ENCODE data around the gene WDR18.

WDR18 gene, protein sequence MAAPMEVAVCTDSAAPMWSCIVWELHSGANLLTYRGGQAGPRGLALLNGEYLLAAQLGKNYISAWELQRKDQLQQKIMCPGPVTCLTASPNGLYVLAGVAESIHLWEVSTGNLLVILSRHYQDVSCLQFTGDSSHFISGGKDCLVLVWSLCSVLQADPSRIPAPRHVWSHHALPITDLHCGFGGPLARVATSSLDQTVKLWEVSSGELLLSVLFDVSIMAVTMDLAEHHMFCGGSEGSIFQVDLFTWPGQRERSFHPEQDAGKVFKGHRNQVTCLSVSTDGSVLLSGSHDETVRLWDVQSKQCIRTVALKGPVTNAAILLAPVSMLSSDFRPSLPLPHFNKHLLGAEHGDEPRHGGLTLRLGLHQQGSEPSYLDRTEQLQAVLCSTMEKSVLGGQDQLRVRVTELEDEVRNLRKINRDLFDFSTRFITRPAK

DNA sequence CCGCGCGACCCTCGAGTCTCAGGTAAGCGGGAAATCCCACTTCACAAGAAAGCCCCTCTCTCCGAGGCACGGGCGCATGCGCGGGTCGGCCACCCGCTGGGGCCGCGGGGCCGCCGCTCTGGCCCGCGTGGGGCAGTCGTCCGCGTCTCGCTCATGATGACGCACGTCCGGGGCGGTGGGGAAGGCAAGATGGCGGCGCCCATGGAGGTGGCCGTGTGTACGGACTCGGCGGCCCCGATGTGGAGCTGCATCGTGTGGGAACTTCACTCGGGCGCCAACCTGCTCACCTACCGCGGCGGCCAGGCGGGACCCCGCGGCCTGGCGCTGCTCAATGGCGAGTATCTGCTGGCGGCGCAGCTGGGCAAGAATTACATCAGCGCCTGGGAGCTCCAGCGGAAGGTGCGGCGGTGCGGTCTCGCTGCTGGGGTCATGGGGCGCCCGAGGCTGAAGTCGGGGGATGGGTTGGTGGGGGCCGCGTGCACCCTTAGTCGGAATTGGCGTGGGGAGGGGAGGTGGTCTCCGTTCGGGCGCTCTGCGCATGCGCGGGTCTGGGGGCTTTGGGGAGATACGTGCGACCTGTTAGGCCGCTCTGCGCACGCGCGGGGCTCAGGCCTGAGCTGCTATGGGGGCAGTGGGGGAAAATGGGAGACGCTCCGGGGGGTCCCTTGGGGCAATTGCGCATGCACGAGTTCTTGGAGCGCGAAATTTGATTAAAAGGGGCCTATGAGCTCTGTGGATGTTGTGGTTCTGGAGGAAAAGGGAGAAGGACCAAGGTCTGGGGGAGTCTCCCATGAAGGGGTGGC is at the start of gene WDR18:
Gene WDR18, plus strand, starts transcription at position 181 of the 803 bp plus-strand sequence. Its CDS starts 9 bp downstream, at position 190.
- peak; percentile 95 for DNase-seq

GRCh38 chr19:934865-935479 is 49.2 kb upstream of the WDR18 start:
- peak; percentile 92 for DNase-seq

DNA sequence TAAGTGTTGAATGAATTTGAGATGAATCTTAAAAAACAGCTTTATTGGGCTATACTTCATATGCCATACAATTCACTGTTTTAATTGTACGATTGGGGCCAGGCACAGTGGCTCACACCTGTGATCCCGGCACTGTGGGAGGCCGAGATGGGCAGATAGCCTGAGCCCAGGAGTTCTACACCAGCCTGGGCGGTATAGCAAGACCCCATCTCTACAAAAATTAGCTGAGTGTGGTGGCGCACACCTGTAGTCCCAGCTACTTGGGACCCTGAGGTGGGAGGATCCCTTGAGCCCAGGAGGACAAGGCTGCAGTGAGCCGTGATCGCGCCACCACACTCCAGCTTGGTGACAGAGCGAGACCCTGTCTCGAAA is 48.0 kb upstream of the WDR18 start:
- DNase-seq: no peak

DNA sequence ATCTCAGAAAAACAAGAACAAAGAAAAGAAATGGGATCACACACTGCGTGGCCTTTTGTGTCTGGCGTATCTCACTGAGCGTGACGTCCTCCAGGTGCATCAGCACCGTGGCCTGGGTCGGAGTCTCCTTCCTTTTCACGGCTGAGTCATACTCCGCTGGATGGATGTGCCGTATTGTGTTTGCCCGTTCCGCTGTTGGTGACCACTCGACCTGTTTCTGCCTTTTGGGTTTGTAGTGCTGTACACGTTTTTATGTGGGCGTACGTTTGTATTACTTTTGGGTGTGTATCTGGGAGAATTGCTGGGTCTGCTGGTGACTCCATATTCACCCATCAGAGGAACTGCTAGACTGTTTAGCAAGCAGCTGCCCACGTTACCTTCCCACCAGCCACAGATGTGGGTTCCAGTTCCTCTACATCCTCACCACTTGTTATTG is 46.9 kb upstream of the WDR18 start:
- no peak for DNase-seq

DNA sequence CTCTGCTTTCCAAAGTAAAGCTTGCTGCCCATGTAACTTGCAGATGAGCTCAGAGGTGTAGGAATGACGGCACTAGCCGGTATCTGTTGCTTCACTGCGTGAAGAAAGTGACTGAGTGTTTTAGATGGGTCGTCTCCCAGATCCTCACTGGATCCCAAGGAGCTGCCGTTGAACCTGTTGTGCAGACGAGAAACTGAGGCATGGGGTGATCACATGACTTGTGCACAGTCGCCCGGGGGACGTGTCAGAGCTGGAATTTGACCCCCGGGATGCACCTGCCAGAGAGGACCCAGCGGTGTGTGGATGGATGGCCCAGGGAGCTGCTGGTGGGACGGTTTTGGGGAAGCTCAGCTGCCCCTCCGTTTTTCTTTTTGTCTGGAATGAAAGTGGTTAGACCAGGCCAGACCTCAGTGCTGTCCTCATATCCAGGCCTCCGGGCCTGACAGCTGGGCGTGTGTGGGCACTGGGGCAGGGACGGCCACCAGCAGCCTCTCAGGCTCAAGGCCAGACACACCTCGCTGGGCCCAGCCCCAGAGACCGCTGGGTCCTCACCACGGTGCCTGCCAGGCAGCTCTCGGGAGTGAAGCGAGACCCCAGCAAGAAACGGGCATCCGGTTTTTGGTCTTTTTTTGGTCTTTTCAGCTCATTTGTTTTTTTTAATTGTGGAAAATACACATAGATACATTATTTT is 45.8 kb upstream of the WDR18 start:
- DNase-seq: no peak

DNA sequence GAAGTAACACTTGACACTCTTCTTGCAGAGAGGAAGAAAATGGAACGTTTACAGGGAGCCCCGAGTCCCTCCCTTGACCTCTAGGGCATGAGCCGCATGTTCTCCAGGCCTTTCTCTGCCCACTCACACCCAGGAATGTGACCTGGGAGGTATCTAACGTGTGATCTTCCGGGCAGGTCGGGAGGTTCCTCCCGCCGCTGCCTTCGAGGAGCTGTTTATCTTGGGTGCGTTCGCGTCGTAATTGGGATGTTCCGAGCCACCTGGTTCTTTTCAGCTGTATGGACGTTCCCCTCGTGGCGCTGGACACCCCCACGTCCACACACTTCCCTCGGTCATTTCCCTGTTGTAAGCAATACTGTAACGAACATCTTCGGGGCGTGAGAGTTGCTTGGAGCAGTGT is 44.7 kb upstream of the WDR18 start:
- DNase-seq: no peak

- DNase-seq: no peak
These were observed 44.2 kb upstream of the WDR18 start for GRCh38 chr19:939922-940321.

- no peak for DNase-seq
These were observed 43.4 kb upstream of the WDR18 start for GRCh38 chr19:940591-941291.

DNA sequence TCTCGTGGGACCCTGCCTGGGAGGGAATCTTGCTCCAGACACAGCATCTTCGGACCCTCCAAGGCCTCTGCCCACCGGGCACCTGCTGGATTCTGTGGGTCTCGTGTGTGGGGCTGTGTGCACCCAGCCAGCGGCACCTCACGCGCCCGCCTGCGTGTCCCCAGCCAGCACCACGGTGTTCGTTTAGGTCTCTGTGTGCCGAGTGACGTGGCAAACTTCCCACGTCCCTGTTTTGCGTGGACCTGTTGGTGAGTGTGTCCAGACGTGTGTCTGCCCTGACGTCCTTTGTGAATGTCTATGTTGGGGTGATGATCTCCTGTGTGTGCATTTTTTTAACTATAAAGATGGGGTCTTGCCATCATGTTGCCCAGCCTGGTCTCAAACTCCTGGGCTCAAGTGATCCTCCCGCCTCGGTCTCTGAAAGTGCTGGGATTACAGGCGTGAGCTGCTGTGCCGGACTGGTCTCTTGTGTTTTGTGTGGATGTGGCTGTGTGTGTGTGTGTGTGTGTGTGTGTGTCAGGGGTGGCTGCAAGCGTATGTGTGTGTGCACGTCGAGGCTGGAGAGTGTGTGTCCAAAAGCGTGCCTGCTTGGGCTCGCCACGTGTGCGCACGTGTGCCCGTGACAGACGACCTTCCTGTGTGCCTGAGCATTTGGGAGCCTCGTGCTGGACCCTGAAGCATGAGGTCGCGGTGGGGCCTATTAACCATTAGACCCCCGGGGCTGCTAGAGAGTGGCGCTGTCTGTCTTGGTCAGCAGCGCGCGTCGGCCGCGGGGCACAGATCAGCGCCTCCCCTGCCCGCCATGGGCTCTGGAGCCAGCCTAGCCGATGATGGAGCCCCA is 42.6 kb upstream of the WDR18 start:
- DNase-seq: no peak

- DNase-seq: no peak
These were observed 42.0 kb upstream of the WDR18 start for GRCh38 chr19:942133-942645.

DNA sequence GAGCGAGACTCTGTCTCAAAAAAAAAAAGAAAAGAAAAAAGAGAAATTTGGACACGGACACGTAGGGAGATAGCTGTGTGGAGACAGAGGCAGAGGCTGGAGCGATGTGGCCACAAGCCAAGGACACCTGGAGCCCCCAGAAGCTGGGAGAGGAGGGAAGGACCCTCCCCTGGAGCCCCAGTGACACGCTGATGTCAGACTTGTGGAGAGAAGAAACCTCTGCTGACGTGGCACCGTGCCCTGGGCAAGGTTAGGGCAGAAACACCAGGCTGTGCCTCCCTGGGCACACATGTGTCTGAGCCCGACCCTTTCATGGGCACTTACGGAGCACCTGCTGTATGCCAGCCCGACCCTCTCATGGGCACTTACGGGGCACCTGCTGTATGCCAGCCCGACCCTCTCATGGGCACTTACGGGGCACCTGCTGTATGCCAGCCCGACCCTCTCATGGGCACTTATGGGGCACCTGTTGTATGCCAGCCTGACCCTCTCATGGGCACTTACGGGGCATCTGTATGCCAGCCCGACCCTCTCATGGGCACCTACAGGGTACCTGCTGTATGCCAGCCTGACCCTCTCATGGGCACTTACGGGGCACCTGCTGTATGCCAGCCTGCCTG is 40.5 kb upstream of the WDR18 start:
- no peak for DNase-seq

DNA sequence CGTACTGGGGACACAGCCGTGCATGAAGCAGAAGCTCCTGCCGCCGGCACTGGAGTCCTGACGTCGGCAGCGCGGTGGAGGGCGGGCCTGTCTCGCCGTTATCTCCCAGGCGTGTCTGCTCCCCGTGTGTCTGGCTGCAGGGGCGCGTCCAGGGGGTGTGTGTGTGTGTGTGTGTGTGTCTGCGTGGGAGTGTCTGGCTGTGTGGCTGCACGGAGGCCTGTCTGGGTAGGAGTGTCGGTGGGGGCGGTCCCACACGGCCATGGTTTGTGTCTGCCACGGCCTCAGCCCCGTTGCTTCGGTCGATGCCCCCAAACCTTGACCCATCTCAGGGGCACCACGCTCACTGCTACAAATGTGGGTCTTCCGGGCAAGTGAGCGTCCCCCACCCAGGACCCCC is 40.0 kb upstream of the WDR18 start:
- DNase-seq: no peak

DNA sequence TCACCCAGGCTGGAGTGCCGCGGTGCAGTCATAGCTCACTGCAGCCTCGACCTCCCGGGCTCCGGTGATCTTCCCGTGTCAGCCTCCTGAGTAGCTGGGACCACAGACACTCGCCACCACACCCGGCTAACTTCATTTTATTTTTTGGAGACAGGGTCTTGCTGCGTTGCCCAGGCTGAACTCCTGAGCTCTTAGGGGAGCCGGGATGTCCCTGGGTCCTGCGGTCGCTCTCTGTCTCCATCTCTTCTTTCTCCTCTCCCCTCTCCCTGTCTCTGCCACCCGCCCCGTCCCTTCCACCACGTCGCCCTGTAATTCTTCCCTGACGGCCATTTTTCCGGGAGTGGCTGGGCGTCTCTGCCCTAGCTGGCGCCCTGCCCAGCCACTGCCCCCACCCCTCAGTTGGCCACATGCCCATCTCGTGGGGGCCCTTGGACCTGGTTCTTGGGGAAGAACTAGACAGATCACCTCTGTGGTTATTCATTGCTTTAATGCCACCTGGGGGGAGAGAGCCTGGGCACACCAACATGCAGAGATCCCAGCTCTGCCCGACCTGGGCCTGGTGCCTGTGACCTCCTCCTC is 39.4 kb upstream of the WDR18 start:
- DNase-seq: no peak

- DNase-seq: no peak
These were observed 38.5 kb upstream of the WDR18 start for GRCh38 chr19:945401-946252.

DNA sequence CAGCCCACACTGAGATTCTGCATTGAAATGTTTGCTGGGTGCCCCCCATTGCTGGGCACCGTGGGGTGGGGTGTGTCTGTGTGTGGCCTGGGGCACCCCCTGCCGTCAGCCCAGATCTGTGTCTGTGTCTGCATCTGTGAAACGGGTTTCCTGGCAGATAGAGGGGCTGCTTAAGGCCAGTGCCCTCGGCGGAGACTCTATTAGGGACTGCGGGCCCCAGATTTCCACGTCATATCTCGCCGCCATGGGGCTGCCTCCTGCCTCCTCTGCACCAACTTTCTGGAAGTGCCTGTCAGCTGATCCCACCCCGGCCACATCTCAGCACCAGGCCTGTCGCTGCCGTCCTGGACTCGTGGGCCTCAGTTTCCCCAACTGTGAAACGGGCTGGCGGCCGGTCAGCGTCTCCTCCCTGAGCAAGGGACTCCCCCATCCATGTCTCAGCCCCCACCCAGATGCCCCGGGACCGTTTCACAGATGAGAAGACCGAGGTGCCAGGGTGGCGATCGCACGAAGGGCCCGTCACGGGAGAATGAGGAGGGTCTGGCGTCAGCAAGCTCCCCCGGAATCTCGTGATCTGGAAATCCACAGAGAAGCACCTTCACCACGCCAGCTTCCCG is 36.9 kb upstream of the WDR18 start:
- DNase-seq: no peak

GRCh38 chr19:947707-948539 is 36.2 kb upstream of the WDR18 start:
- no peak for DNase-seq

GRCh38 chr19:948842-949496 is 35.2 kb upstream of the WDR18 start:
- DNase-seq: no peak
